Caco-2 (cell line): Measurements from ENCODE around the gene DAB1. TPM values are rescaled to one million over a fixed set of nuclear protein-coding genes. Genes with fewer than 3 reads are reported as not detected.

Experiments
- BruUV-seq: library from RNA; stranded (reverse); fragments of 400-500 nt; replicated peaks from 2 replicates; lab custom pipeline; 2021; lab: Mats Ljungman, UMichigan
- CTCF ChIA-PET: fragments of 300-600 bp; sonication (Branson Sonifier 250); formaldehyde crosslinking; loops from one replicate; lab custom pipeline; 2022; ENCODE audit warnings: antibody characterized with exemption; lab: Charles Lee
- POLR2A ChIA-PET: fragments of 300-600 bp; sonication (Branson Sonifier 250); formaldehyde crosslinking; loops from one replicate; lab custom pipeline; 2022; ENCODE audit warnings: antibody characterized with exemption; lab: Charles Lee
- DNase-seq, 2 experiments: peaks; one replicate each; pipeline versions ENCODE4 v3.0.0 to v3.0.0-alpha.2; 2020 to 2022
- H3K27me3 ChIP-seq: replicated peaks from 2 replicates; pipeline ENCODE4 v1.6.0; 2011; ENCODE audit warnings: low read length; ENCODE audit not compliant: control insufficient read depth, insufficient read depth
- H3K36me3 ChIP-seq: 2 replicates; pipeline ENCODE4 v1.5.1; 2011; ENCODE audit warnings: low read length; ENCODE audit not compliant: control insufficient read depth, insufficient read depth
- H3K4me1 ChIP-seq: fragments of 250-450 bp; sonication (Bioruptor Pico); 2 replicates; pipeline ENCODE4 v1.5.1; 2020; ENCODE audit warnings: mild to moderate bottlenecking
- H3K4me3 ChIP-seq: 2 replicates; pipeline ENCODE4 v1.5.1; 2011; ENCODE audit warnings: low read depth, mild to moderate bottlenecking, control low read depth, low read length
- H3K9me3 ChIP-seq: fragments of 250-450 bp; sonication (Bioruptor Pico); 2 replicates; pipeline ENCODE4 v1.5.1; 2020; ENCODE audit warnings: mild to moderate bottlenecking, moderate library complexity
- H3K27ac Mint-ChIP-seq: one replicate; pipeline ENCODE4 v1.8.0; 2022; ENCODE audit warnings: mixed read lengths; ENCODE audit not compliant: unreplicated experiment
- H3K27me3 Mint-ChIP-seq: one replicate; pipeline ENCODE4 v1.8.0; 2022; ENCODE audit warnings: mixed read lengths; ENCODE audit not compliant: insufficient read depth, unreplicated experiment
- H3K36me3 Mint-ChIP-seq: one replicate; pipeline ENCODE4 v1.8.0; 2022; ENCODE audit warnings: mild to moderate bottlenecking, mixed read lengths; ENCODE audit not compliant: insufficient read depth, unreplicated experiment
- H3K4me1 Mint-ChIP-seq: one replicate; pipeline ENCODE4 v1.8.0; 2022; ENCODE audit warnings: low read depth, mixed read lengths; ENCODE audit not compliant: unreplicated experiment
- H3K4me3 Mint-ChIP-seq: one replicate; pipeline ENCODE4 v1.8.0; 2022; ENCODE audit warnings: mild to moderate bottlenecking, moderate library complexity, mixed read lengths; ENCODE audit not compliant: unreplicated experiment
- H3K9me3 Mint-ChIP-seq: one replicate; pipeline ENCODE4 v1.8.0; 2022; ENCODE audit warnings: mixed read lengths; ENCODE audit not compliant: unreplicated experiment
- intact Hi-C: fragments of 100-400 bp; cut with micrococcal nuclease; formaldehyde crosslinking; loops from one replicate; pipeline ENCODE4 v1.10.0; 2022; ENCODE audit not compliant: unreplicated experiment
- total RNA-seq: library from RNA; stranded (reverse); gene quantifications from 2 replicates; pipeline ENCODE4 v1.2.3, GENCODE V29; 2022
- TF ChIP-seq, protein P1 (sequence below), 2 experiments: fragments of 200-600 bp in 1 of 2; IDR thresholded peaks; 1 replicate in 1 of 2; 2 replicates in 1 of 2; pipeline versions ENCODE4 v1.5.1 to v1.8.0; 2011 to 2022; ENCODE audit warnings: antibody characterized with exemption in 1 of 2, control low read depth in 1 of 2, inconsistent platforms in 1 of 2, low read depth in 1 of 2, low read length in 1 of 2, mild to moderate bottlenecking in 1 of 2, moderate library complexity in 1 of 2; ENCODE audit not compliant: insufficient read depth in 1 of 2, severe bottlenecking in 1 of 2, unreplicated experiment in 1 of 2

The DAB1 gene
- total RNA-seq, 1 experiment from 2014 or later = 0.32 TPM

DNA sequence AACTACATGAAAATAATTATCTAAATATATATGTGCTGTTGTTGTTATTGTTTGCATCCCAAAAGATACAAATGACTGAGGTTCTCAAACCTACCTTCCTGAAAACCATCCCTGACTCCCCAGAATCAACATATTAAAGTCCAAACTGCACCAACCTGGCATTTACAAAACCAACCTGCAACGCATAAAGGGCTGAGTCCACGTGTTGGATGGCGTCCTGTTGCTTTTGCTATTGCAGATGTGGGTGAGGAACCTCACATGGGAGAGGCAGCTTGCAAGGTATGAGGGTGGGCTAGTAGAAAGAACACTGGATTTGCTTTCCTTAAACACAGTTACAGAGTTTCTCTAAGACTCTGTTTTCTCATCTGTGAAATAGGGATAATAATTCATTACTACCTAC, 456.5 kb downstream of the DAB1 start:
- BruUV-seq = no TSS peak
- Histone ChIP-seq H3K36me3 (no peaks in the 10 kb centered on the region), H3K4me3 (no peak overlapping the region), H3K4me1 (peaks cover 6% of the 10 kb centered on the region; the same call in 1 of the 2 replicates), H3K9me3 (no peaks in the 10 kb centered on the region), H3K27me3 (no peaks in the 10 kb centered on the region)
- Mint-ChIP-seq H3K9me3 (no peaks in the 10 kb centered on the region), H3K27ac (no peak overlapping the region), H3K27me3 (no peaks in the 10 kb centered on the region), H3K4me1 (peaks cover 18% of the 10 kb centered on the region), H3K36me3 (no peaks in the 10 kb centered on the region), H3K4me3 (no peak overlapping the region)
- TF ChIP-seq, protein P1, sequence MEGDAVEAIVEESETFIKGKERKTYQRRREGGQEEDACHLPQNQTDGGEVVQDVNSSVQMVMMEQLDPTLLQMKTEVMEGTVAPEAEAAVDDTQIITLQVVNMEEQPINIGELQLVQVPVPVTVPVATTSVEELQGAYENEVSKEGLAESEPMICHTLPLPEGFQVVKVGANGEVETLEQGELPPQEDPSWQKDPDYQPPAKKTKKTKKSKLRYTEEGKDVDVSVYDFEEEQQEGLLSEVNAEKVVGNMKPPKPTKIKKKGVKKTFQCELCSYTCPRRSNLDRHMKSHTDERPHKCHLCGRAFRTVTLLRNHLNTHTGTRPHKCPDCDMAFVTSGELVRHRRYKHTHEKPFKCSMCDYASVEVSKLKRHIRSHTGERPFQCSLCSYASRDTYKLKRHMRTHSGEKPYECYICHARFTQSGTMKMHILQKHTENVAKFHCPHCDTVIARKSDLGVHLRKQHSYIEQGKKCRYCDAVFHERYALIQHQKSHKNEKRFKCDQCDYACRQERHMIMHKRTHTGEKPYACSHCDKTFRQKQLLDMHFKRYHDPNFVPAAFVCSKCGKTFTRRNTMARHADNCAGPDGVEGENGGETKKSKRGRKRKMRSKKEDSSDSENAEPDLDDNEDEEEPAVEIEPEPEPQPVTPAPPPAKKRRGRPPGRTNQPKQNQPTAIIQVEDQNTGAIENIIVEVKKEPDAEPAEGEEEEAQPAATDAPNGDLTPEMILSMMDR (IDR thresholded peaks at IDR 0.05; ENCODE audit: insufficient read depth in 1 of 2, low read depth in 1 of 2, low read length in 1 of 2, severe bottlenecking in 1 of 2, unreplicated experiment in 1 of 2) = no peak
- ChIA-PET CTCF (no interaction called here), POLR2A (no interaction called here)
- intact Hi-C loops = no loop called here
- no peak for DNase-seq

- Histone ChIP-seq H3K4me1 (peaks cover 6% of the 10 kb centered on the region; the same call in 1 of the 2 replicates), H3K27me3 (no peaks in the 10 kb centered on the region), H3K36me3 (no peaks in the 10 kb centered on the region), H3K9me3 (no peaks in the 10 kb centered on the region), H3K4me3 (no peak overlapping the region)
- intact Hi-C loops = no loop called here
- TF ChIP-seq, protein P1 (IDR thresholded peaks at IDR 0.05; ENCODE audit: insufficient read depth in 1 of 2, low read depth in 1 of 2, low read length in 1 of 2, severe bottlenecking in 1 of 2, unreplicated experiment in 1 of 2) = no peak
- no peaks in the 10 kb centered on the region for H3K9me3 Mint-ChIP-seq
- ChIA-PET CTCF (no interaction called here), POLR2A (no interaction called here)
- H3K36me3 Mint-ChIP-seq = no peaks in the 10 kb centered on the region
- DNase-seq = no peak
- H3K27ac Mint-ChIP-seq = no peak overlapping the region
- BruUV-seq = no TSS peak
- peaks cover 18% of the 10 kb centered on the region for H3K4me1 Mint-ChIP-seq
- no peak overlapping the region for H3K4me3 Mint-ChIP-seq
- H3K27me3 Mint-ChIP-seq = no peaks in the 10 kb centered on the region
These were observed 457.2 kb downstream of the DAB1 start for GRCh38 chr1:56966698-56966999.

- Mint-ChIP-seq H3K27ac (no peak within 1 kb of the TSS), H3K9me3 (no peaks in the 10 kb centered on the region), H3K36me3 (no peaks in the 10 kb centered on the region), H3K4me1 (peaks cover 18% of the 10 kb centered on the region), H3K27me3 (no peaks in the 10 kb centered on the region), H3K4me3 (no peak within 1 kb of the TSS)
- BruUV-seq = no TSS peak
- no peak for DNase-seq
- H3K4me3 ChIP-seq = no peak within 1 kb of the TSS
- no peaks in the 10 kb centered on the region for H3K27me3 ChIP-seq
- H3K36me3 ChIP-seq = no peaks in the 10 kb centered on the region
- H3K4me1 ChIP-seq = peaks cover 6% of the 10 kb centered on the region; the same call in 1 of the 2 replicates
- H3K9me3 ChIP-seq = no peaks in the 10 kb centered on the region
- POLR2A ChIA-PET = no interaction called here
- TF ChIP-seq, protein P1 (IDR thresholded peaks at IDR 0.05; ENCODE audit: insufficient read depth in 1 of 2, low read depth in 1 of 2, low read length in 1 of 2, severe bottlenecking in 1 of 2, unreplicated experiment in 1 of 2) = no peak
- intact Hi-C loops = no loop called here
- CTCF ChIA-PET = no interaction called here
These were observed 457.8 kb downstream of the DAB1 start, which contains the start of gene C8B for GRCh38 chr1:56965916-56966697. Gene C8B, minus strand, starts transcription at chr1:56966015. Its CDS starts 67 bp downstream, at chr1:56965948.
